Right ventricle myocardium inferior (tissue), 1 donor: ENCODE measurements around the gene SCRT2. TPM values are rescaled to one million over a fixed set of nuclear protein-coding genes. Genes with fewer than 3 reads are reported as not detected.

Source experiments
- ATAC-seq: fragments of 200-7000 bp; cut with Tn5 transposase; one replicate; pipeline ENCODE4 v1.9.1; 2020; ENCODE audit warnings: mild to moderate bottlenecking, moderate library complexity
- DNase-seq: peaks from one replicate; pipeline ENCODE4 v3.0.0; 2021; ENCODE audit errors: missing footprints
- intact Hi-C: fragments of 100-400 bp; cut with DNase I; formaldehyde crosslinking; loops from one replicate; pipeline ENCODE4 v1.11.0; 2022
- total RNA-seq: library from RNA; stranded (reverse); fragmentation: NEBNext Ultra II Directional; extraction: Animal tissue kit (Norgen Biotek cat#: 25700); gene quantifications from one replicate; pipeline ENCODE4 v1.2.1, GENCODE V29; 2021
- donor health status: DM: no; HTN: yes; CAD: no; lungs with severe emphysema.

The SCRT2 gene
- total RNA-seq, 1 donor from 2014 or later, result not detected

- ATAC-seq, result no peak
- no peak for DNase-seq
- intact Hi-C loops, result no loop called here
Observed at GRCh38 chr20:658731-659291, 16.8 kb downstream of the SCRT2 start.

GRCh38 chr20:658202-658601 lies 17.4 kb downstream of the SCRT2 start:
- DNase-seq (no peak), ATAC-seq (no peak)
- intact Hi-C loops, result no loop called here

- intact Hi-C loops, result no loop called here
- DNase-seq, result no peak
- ATAC-seq, result no peak
Observed at GRCh38 chr20:655726-656624, 19.6 kb downstream of the SCRT2 start.

DNA sequence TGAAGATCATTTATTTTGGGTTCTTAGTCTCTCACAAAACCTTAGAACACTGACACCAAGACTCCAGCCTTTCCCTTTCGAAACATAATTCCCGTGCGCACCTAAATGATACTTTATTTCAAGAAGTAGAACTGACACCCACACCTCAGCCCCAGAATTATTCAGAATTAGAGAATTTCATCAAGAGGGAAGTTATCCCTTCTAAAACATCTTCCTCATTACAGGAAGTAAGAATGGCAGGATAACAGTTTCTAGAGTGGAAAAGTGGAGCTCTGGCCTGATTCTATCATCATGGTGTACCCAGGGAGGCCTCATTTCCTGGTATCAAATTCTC lies 21.2 kb downstream of the SCRT2 start:
- intact Hi-C loops, result loop anchor here (5.0 kb wide), 2 partner anchors 112 to 307 kb away; partner anchors contain the start of genes CSNK2A1 and NRSN2
- DNase-seq, result no peak
- ATAC-seq, result no peak

GRCh38 chr20:653590-654416 lies 21.8 kb downstream of the SCRT2 start:
- DNase-seq (no peak), ATAC-seq (no peak)
- intact Hi-C loops, result loop anchor here (1.0 to 5.0 kb wide), 4 partner anchors 14 to 307 kb away; partner anchors contain the start of genes CSNK2A1 and NRSN2

GRCh38 chr20:653110-653589 lies 22.5 kb downstream of the SCRT2 start, which contains the start of gene SRXN1:
Gene SRXN1, minus strand, starts transcription at chr20:653200. Its CDS starts 15 bp downstream, at chr20:653185.
- DNase-seq (peak; percentile 97), ATAC-seq (peak; percentile 95)
- intact Hi-C loops, result loop anchor here (1.0 to 5.0 kb wide), 4 partner anchors 15 to 306 kb away; partner anchors contain the start of genes CSNK2A1 and NRSN2

GRCh38 chr20:652615-653109 lies 22.9 kb downstream of the SCRT2 start:
- no peak for DNase-seq

DNA sequence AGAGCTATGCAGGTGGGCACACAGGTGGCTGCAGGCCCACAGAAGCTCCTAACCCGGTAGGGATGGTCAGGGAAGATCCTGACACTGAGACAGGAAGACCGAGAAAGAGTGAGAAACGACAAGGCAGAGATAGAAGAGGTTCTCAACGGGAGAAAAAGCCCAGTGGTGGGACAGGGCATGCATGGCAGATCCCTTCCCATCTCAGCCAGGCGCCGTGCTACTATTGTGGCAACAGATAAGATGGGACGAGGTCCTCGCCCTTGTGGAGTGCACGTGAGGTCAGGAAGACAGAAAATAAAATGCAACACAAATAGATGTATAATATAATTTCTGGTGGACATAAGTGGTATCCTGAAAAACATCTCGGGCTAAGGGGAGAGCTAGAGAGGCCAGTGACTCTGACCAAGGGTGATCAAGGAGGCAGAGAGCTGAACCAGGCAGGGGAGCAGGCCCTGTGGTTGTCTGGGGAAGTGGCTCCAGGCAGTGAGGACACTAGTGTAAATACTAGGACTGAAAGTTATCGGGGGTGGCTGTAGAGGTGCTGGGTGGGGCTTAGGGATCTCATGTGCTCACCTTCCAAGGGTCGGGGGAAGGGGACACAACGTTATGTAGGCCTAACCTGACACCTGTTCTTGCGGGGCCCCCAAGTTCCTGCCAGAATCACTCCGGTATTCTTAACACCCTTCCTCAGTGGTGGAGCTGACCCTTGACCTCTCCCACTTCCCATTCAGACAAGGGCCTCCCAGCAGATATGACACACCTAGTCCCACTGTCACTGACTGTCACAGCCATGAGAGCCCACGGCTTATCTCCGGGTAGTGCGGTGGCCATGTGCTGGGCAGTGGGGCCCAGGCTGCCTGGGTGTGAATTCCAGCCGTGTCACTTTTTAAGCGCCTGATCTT lies 23.6 kb downstream of the SCRT2 start:
- DNase-seq (no peak), ATAC-seq (no peak)
- intact Hi-C loops, result loop anchor here (2.0 to 5.0 kb wide), 3 partner anchors 77 to 305 kb away; partner anchors contain the start of genes CSNK2A1 and NRSN2

More at GRCh38 chr20:652615-653109, 22.9 kb downstream of the SCRT2 start:
- peak; percentile 5 for ATAC-seq
- intact Hi-C loops, result loop anchor here (1.0 to 5.0 kb wide), 4 partner anchors 16 to 305 kb away; partner anchors contain the start of genes CSNK2A1 and NRSN2

GRCh38 chr20:650954-651353 lies 24.6 kb downstream of the SCRT2 start:
- no peak for DNase-seq
- intact Hi-C loops, result loop anchor here (5.0 kb wide), 2 partner anchors 109 to 304 kb away; partner anchors contain the start of genes CSNK2A1 and NRSN2
- ATAC-seq, result no peak

DNA sequence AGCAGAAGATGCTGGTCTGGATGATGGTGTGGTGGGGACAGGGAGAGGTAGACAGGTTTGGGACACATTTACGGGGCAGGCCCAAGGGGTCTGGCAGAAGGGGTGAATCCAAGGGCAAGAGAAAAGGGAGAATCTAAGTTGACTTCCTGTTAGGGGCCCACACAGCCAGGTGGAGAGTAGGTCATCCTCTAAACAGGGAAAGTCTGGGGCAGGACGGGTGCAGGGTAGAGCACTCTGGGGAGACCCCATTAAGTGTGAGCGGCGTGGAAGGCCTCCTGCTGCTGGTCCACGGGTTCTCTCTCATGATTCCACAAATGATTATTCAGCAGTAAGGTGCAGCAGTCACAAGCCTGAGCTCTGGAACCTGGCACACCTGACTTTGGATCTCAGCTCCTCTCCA lies 25.3 kb downstream of the SCRT2 start:
- DNase-seq, result no peak
- intact Hi-C loops, result loop anchor here (5.0 kb wide), 2 partner anchors 108 to 303 kb away; partner anchors contain the start of genes CSNK2A1 and NRSN2
- ATAC-seq, result no peak

GRCh38 chr20:647479-648019 lies 28.1 kb downstream of the SCRT2 start:
- ATAC-seq (no peak), DNase-seq (no peak)
- intact Hi-C loops, result no loop called here

DNA sequence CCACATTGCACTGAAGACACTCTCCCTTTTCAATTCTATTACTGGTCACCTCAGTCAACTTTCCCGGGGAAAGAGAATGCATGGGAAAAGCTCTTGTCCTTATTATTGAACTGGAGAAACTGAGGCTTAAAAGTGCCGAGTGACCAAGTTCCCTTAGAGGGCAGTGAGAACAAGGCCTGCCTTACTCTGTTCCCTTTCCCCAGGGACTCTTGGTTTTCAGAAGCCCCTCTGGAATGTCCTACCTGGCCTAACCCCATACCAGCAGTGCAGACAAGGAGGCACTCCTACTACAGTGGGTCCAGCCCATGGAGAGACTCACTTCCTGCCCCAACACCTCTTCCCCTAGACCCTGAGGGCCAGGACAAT lies 28.8 kb downstream of the SCRT2 start:
- ATAC-seq (no peak), DNase-seq (no peak)
- intact Hi-C loops, result no loop called here

GRCh38 chr20:646107-646867 lies 29.3 kb downstream of the SCRT2 start:
- ATAC-seq, result no peak
- intact Hi-C loops, result no loop called here
- DNase-seq, result no peak

DNA sequence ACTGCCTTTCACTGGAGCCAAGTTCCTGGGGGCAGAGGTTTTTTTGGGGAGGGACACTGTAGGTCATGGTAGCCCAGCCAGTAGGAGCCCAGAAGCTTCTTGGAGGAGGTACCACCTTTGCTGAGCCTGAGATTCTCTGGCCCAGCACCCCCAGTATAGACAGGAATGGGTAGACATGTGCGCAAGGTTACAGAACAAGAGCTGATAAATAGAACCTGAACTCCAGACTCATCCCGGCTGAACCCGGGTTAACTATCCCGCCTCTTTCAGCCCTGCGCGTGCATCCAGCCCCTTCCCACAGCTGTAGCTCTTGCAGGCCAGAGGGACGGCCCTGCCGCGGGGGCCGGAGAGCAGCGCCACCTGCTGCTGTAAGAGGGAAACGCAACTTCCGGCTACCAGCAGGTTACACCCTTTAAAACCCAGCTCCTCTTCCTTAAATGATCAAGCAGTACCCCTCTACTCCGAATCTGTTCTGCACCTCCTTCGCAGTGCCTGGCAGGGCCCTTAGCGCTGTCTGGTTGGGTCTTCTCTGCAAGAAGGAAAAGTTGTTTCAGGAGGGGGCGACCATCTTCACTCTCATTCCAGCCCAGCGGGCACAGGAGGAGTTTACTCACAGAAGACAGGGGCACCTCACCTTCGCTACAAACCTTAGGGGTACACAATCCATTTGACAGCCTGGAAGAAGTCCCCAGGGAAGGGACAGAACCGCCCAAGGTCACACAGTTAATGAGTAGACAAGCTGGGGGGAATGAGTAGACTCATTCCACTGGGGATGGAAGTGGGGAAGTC lies 30.1 kb downstream of the SCRT2 start:
- ATAC-seq (peak; percentile 66), DNase-seq (peak; percentile 86)
- intact Hi-C loops, result loop anchor here (1.0 to 2.0 kb wide), 2 partner anchors 35 to 84 kb away; partner anchors contain the start of gene TCF15

- ATAC-seq, result no peak
- DNase-seq, result no peak
- intact Hi-C loops, result loop anchor here (1.0 to 2.0 kb wide), 2 partner anchors 34 to 84 kb away; partner anchors contain the start of gene TCF15
Observed at GRCh38 chr20:644692-645317, 30.8 kb downstream of the SCRT2 start.
